SK-N-SH (cell line): ENCODE measurements around the gene SLC25A26. TPM values are rescaled to one million over a fixed set of nuclear protein-coding genes. Genes with fewer than 3 reads are reported as not detected.

Source experiments
- CTCF ChIA-PET: fragments of 300-600, 350-600 bp; formaldehyde crosslinking; extraction: SDS; loops from one replicate; lab custom pipeline; 2021; lab: Yijun Ruan, JAX
- POLR2A ChIA-PET: fragments of 350-600 bp; sonication (Branson Sonifier 250); formaldehyde crosslinking; extraction: SDS; loops from one replicate; lab custom pipeline; 2020; ENCODE audit warnings: antibody characterized with exemption, inconsistent platforms; lab: Yijun Ruan, JAX
- DNase-seq: peaks from one replicate; pipeline ENCODE4 v3.0.0; 2012
- H2AFZ ChIP-seq: fragments of 200-600 bp; sonication (generic); 2 replicates; pipeline ENCODE4 v1.8.1; 2016; ENCODE audit warnings: antibody characterized with exemption, mild to moderate bottlenecking, low read depth
- H3F3A ChIP-seq: fragments of 200-600 bp; sonication (generic); replicated peaks from 2 replicates; pipeline ENCODE3; 2016; ENCODE audit warnings: antibody characterized with exemption, mild to moderate bottlenecking; ENCODE audit not compliant: insufficient read depth
- H3K27ac ChIP-seq, 2 experiments: fragments of 200-500 bp in 1 of 2; fragments of 200-600 bp in 1 of 2; sonication (Bioruptor generic) in 1 of 2; sonication (generic), shearing (Covaris generic) in 1 of 2; 2 replicates each; pipeline versions ENCODE4 v1.5.1 to v1.6.1; 2014 to 2016; ENCODE audit warnings: low read depth in 2 of 2, inconsistent platforms in 1 of 2, low read length in 1 of 2, mild to moderate bottlenecking in 1 of 2, mixed read lengths in 1 of 2
- H3K27me3 ChIP-seq: fragments of 200-600 bp; sonication (generic), shearing (Covaris generic); 2 replicates; pipeline ENCODE4 v1.6.1; 2016; ENCODE audit warnings: mixed run types; ENCODE audit not compliant: insufficient read depth
- H3K36me3 ChIP-seq, 2 experiments: fragments of 200-500 bp in 1 of 2; fragments of 200-600 bp in 1 of 2; sonication (Bioruptor generic) in 1 of 2; sonication (generic) in 1 of 2; replicated peaks in 1 of 2; 2 replicates each; pipeline versions ENCODE3 to v1.5.1; 2014 to 2016; ENCODE audit warnings: low read length in 1 of 2, mild to moderate bottlenecking in 1 of 2; ENCODE audit not compliant: insufficient read depth in 2 of 2, control insufficient read depth in 1 of 2
- H3K4me1 ChIP-seq, 2 experiments: fragments of 200-500 bp in 1 of 2; fragments of 200-600 bp in 1 of 2; sonication (Bioruptor generic) in 1 of 2; sonication (generic), shearing (Covaris generic) in 1 of 2; 2 replicates each; pipeline versions ENCODE4 v1.5.1 to v1.6.1; 2014 to 2016; ENCODE audit warnings: low read depth in 1 of 2, low read length in 1 of 2, mixed run types in 1 of 2; ENCODE audit not compliant: insufficient read depth in 2 of 2, control insufficient read depth in 1 of 2
- H3K4me2 ChIP-seq: fragments of 200-600 bp; sonication (generic), shearing (Covaris generic); 2 replicates; pipeline ENCODE4 v1.6.1; 2017; ENCODE audit warnings: mixed run types
- H3K4me3 ChIP-seq, 2 experiments: fragments of 200-500 bp in 1 of 2; fragments of 200-600 bp in 1 of 2; sonication (Bioruptor generic) in 1 of 2; sonication (generic), shearing (Covaris generic) in 1 of 2; 2 replicates each; pipeline versions ENCODE4 v1.5.1 to v1.8.1; 2014 to 2016; ENCODE audit warnings: low read depth in 2 of 2, inconsistent platforms in 1 of 2, low read length in 1 of 2, mild to moderate bottlenecking in 1 of 2, mixed read lengths in 1 of 2, moderate library complexity in 1 of 2
- H3K79me2 ChIP-seq: fragments of 200-600 bp; sonication (generic); 2 replicates; pipeline ENCODE4 v1.8.1; 2017; ENCODE audit warnings: mild to moderate bottlenecking; ENCODE audit not compliant: insufficient read depth
- H3K9ac ChIP-seq: fragments of 200-600 bp; sonication (generic); 2 replicates; pipeline ENCODE4 v1.6.1; 2017; ENCODE audit warnings: mixed run types
- H3K9me2 ChIP-seq: fragments of 200-600 bp; sonication (generic); 2 replicates; pipeline ENCODE4 v1.6.1; 2017; ENCODE audit warnings: mixed run types
- H3K9me3 ChIP-seq: fragments of 200-600 bp; sonication (generic); 2 replicates; pipeline ENCODE4 v1.6.1; 2017; ENCODE audit warnings: mixed run types, mild to moderate bottlenecking, moderate library complexity
- H4K20me1 ChIP-seq: fragments of 200-600 bp; sonication (generic); 2 replicates; pipeline ENCODE4 v1.6.1; 2017; ENCODE audit warnings: mild to moderate bottlenecking, mixed run types; ENCODE audit not compliant: insufficient read depth
- CHD2 ChIP-seq: fragments of 150-350 bp; IDR thresholded peaks from 2 replicates; pipeline ENCODE4 v1.6.1; 2018; ENCODE audit warnings: low read length; ENCODE audit not compliant: partially characterized antibody
- ELF1 ChIP-seq: IDR thresholded peaks from 2 replicates; pipeline ENCODE4 v1.4.0; 2012
- FOSL2 ChIP-seq: IDR thresholded peaks from 2 replicates; pipeline ENCODE4 v1.4.0; 2012; ENCODE audit warnings: low read depth, mild to moderate bottlenecking, moderate library complexity, borderline replicate concordance
- FOXM1 ChIP-seq: IDR thresholded peaks from 2 replicates; pipeline ENCODE4 v1.4.0; 2012; ENCODE audit warnings: low read depth, mild to moderate bottlenecking
- GABPA ChIP-seq: IDR thresholded peaks from 2 replicates; pipeline ENCODE4 v1.4.0; 2012; ENCODE audit warnings: low read depth, mild to moderate bottlenecking
- JUND ChIP-seq: IDR thresholded peaks from 2 replicates; pipeline ENCODE4 v1.4.0; 2012
- NFIC ChIP-seq: IDR thresholded peaks from 2 replicates; pipeline ENCODE4 v1.4.0; 2012; ENCODE audit warnings: borderline replicate concordance
- POLR2AphosphoS5 ChIP-seq: IDR thresholded peaks from 2 replicates; pipeline ENCODE4 v1.6.1; 2012; ENCODE audit warnings: low read depth, low read length
- RAD21 ChIP-seq: IDR thresholded peaks from 2 replicates; pipeline ENCODE4 v1.6.1; 2012; ENCODE audit warnings: mild to moderate bottlenecking, low read length
- RCOR1 ChIP-seq: fragments of 150-350 bp; IDR thresholded peaks from 2 replicates; pipeline ENCODE4 v1.6.1; 2017; ENCODE audit warnings: antibody characterized with exemption, low read length
- RXRA ChIP-seq: IDR thresholded peaks from 2 replicates; pipeline ENCODE4 v1.4.0; 2012; ENCODE audit warnings: low read depth, mild to moderate bottlenecking, borderline replicate concordance
- SIN3A ChIP-seq: IDR thresholded peaks from 2 replicates; pipeline ENCODE4 v1.6.1; 2012; ENCODE audit warnings: low read depth, mild to moderate bottlenecking, low read length, moderate library complexity, borderline replicate concordance
- SMC3 ChIP-seq: IDR thresholded peaks from 2 replicates; pipeline ENCODE4 v1.6.1; 2012; ENCODE audit warnings: low read depth, low read length, improper control_type of control experiment
- TCF12 ChIP-seq: IDR thresholded peaks from 2 replicates; pipeline ENCODE4 v1.4.0; 2012
- TEAD4 ChIP-seq: IDR thresholded peaks from 2 replicates; pipeline ENCODE4 v1.4.0; 2012; ENCODE audit warnings: mild to moderate bottlenecking, borderline replicate concordance; ENCODE audit not compliant: insufficient read depth
- WGBS: methylation state at CpG from one replicate; pipeline ENCODE4 v1.1.6; 2017; ENCODE audit warnings: low lambda C conversion rate; 5-methylcytosine and 5-hydroxymethylcytosine counted together
- polyA plus RNA-seq, 3 experiments: library from polyadenylated mRNA; depleted of rRNA; stranded (reverse); fragments of >200 nt; gene quantifications; 2 replicates each; pipeline ENCODE4 v1.2.3, GENCODE V29; 2012
- TF ChIP-seq, protein P1 (sequence below): IDR thresholded peaks from 2 replicates; pipeline ENCODE4 v1.4.0; 2012; ENCODE audit warnings: low read depth
- TF ChIP-seq, protein P2 (sequence below): fragments of 150-350 bp; IDR thresholded peaks from 2 replicates; pipeline ENCODE4 v1.6.1; 2016; ENCODE audit warnings: mild to moderate bottlenecking, low read depth, low read length
- TF ChIP-seq, protein P3 (sequence below): IDR thresholded peaks from 2 replicates; pipeline ENCODE4; 2012
- TF ChIP-seq, protein P4 (sequence below): IDR thresholded peaks from 2 replicates; pipeline ENCODE4 v1.4.0; 2012; ENCODE audit warnings: low read depth, borderline replicate concordance

Gene SLC25A26
- polyA plus RNA-seq, 1 of the 3 experiments (the other 2 are of a cell fraction): 31.8 TPM

DNA sequence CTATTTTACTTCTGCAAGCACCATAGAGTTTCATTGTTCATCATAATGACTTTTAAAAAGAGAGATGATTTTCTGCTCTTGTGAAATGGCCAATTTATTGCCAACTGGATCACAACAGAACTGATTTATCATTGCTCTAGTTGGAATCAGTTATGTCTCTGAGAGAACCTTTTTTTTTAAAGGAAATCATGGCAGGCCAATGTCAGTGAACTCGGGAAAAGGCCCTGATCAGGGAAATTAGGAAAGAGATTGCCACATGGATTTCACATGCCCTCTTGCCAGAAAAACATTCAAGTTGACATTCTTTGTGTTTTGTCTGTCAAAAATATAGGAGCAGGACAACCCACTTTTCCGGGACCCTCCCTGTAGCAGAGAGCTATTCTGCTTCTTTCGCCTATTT lies 12.6 kb upstream of the SLC25A26 start:
- H2AFZ ChIP-seq: no peak overlapping the region
- no peak overlapping the region for H3K4me2 ChIP-seq
- 69% methylated on average over 3 of the region's 3 CpGs for WGBS
- ChIA-PET CTCF (no interaction called here), POLR2A (no interaction called here)
- no peak for DNase-seq
- H3K9me3 ChIP-seq: no peaks in the 10 kb centered on the region
- TF ChIP-seq RCOR1 (no peak), RXRA (no peak), GABPA (no peak), TEAD4 (no peak), FOXM1 (no peak), NFIC (no peak), RAD21 (no peak)
- TF ChIP-seq, protein P1, sequence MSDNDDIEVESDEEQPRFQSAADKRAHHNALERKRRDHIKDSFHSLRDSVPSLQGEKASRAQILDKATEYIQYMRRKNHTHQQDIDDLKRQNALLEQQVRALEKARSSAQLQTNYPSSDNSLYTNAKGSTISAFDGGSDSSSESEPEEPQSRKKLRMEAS: no peak
- TF ChIP-seq, protein P2, sequence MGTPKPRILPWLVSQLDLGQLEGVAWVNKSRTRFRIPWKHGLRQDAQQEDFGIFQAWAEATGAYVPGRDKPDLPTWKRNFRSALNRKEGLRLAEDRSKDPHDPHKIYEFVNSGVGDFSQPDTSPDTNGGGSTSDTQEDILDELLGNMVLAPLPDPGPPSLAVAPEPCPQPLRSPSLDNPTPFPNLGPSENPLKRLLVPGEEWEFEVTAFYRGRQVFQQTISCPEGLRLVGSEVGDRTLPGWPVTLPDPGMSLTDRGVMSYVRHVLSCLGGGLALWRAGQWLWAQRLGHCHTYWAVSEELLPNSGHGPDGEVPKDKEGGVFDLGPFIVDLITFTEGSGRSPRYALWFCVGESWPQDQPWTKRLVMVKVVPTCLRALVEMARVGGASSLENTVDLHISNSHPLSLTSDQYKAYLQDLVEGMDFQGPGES: no peak
- TF ChIP-seq, protein P3, sequence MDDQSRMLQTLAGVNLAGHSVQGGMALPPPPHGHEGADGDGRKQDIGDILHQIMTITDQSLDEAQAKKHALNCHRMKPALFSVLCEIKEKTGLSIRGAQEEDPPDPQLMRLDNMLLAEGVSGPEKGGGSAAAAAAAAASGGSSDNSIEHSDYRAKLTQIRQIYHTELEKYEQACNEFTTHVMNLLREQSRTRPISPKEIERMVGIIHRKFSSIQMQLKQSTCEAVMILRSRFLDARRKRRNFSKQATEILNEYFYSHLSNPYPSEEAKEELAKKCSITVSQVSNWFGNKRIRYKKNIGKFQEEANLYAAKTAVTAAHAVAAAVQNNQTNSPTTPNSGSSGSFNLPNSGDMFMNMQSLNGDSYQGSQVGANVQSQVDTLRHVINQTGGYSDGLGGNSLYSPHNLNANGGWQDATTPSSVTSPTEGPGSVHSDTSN: no peak
- H3K27me3 ChIP-seq: no peaks in the 10 kb centered on the region
- H3F3A ChIP-seq: no peaks in the 10 kb centered on the region
- no peak overlapping the region for H3K27ac ChIP-seq
- no peaks in the 10 kb centered on the region for H3K36me3 ChIP-seq
- no peaks in the 10 kb centered on the region for H3K4me1 ChIP-seq
- no peaks in the 10 kb centered on the region for H4K20me1 ChIP-seq
- H3K9me2 ChIP-seq: no peaks in the 10 kb centered on the region
- H3K9ac ChIP-seq: no peak overlapping the region
- H3K79me2 ChIP-seq: no peaks in the 10 kb centered on the region
- H3K4me3 ChIP-seq: no peak overlapping the region

DNA sequence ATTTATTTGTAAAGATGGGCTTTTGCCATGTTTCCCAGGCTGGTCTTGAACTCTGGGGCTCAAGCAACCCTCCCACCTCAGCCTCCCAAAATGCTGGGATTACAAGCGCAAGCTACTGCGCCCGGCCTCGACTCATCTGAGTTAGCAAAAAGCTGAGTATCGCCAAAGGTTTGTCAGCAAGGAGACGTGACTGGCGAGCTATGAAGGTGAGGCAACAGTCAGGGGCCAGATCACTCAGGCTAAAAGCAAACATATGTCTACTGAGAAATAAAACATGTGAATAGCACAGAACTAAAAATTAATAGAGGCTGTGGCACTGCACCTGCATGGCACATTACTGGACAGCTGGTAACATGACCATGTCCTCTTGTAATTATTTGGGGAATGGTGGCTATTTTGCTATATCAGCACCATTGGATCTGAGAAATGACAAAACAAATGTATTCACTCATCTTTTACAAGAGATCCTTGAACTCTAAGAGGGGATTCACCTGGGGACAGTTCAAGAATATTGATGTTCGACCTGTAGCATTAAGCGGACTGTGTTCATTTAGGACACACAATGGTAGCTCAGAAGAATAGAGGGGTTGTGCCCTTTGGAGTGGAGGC lies 10.0 kb upstream of the SLC25A26 start:
- ChIA-PET POLR2A (no interaction called here), CTCF (interaction anchor here (0.7 to 1.6 kb wide), 5 partner anchors 9 to 774 kb away, joined by 3 to 4 read pairs (median 3); no protein-coding TSS in a partner anchor)

More for the DNA sequence above, 10.0 kb upstream of the SLC25A26 start:
- H3K4me1 ChIP-seq: no peaks in the 10 kb centered on the region
- no peak overlapping the region for H2AFZ ChIP-seq
- H3K9me2 ChIP-seq: no peaks in the 10 kb centered on the region
- TF ChIP-seq SIN3A (no peak), SMC3 (no peak), POLR2AphosphoS5 (no peak), RXRA (no peak), JUND (no peak), CHD2 (no peak), FOSL2 (no peak), RCOR1 (no peak), ELF1 (no peak), TCF12 (no peak)
- TF ChIP-seq, protein P4, sequence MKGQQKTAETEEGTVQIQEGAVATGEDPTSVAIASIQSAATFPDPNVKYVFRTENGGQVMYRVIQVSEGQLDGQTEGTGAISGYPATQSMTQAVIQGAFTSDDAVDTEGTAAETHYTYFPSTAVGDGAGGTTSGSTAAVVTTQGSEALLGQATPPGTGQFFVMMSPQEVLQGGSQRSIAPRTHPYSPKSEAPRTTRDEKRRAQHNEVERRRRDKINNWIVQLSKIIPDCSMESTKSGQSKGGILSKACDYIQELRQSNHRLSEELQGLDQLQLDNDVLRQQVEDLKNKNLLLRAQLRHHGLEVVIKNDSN: no peak
- TF ChIP-seq, protein P1: no peak
- H3K4me2 ChIP-seq: no peak overlapping the region
- no peaks in the 10 kb centered on the region for H3K27me3 ChIP-seq
- H3K27ac ChIP-seq: no peak overlapping the region
- H3K36me3 ChIP-seq: no peaks in the 10 kb centered on the region
- no peak overlapping the region for H3K9ac ChIP-seq
- DNase-seq: no peak
- H3K79me2 ChIP-seq: no peaks in the 10 kb centered on the region
- no peaks in the 10 kb centered on the region for H3K9me3 ChIP-seq
- 89% methylated on average over 9 of the region's 9 CpGs for WGBS
- no peaks in the 10 kb centered on the region for H3F3A ChIP-seq
- no peak overlapping the region for H3K4me3 ChIP-seq
- no peaks in the 10 kb centered on the region for H4K20me1 ChIP-seq
